Iris pigment epithelial cell (primary cell): Measurements from ENCODE around the gene DUOXA1.
"Not testable (repeated sequence)": the region's sequence is repeated elsewhere in the genome, so short reads cannot be mapped to it uniquely, and the experiment has no call there.

Source experiments
- DNase-seq: peaks from one replicate; pipeline ENCODE4 v3.0.0-alpha.2; 2011; ENCODE audit warnings: low read depth

The DUOXA1 gene

GRCh38 chr15:45112591-45113379 is 16.9 kb downstream of the DUOXA1 start:
- DNase-seq = no peak

- no peak for DNase-seq
Observed at GRCh38 chr15:45112143-45112590, 17.5 kb downstream of the DUOXA1 start.

GRCh38 chr15:45111390-45112142 is 18.1 kb downstream of the DUOXA1 start:
- DNase-seq = no peak

- no peak for DNase-seq
Observed at GRCh38 chr15:45110256-45110820, 19.3 kb downstream of the DUOXA1 start.

GRCh38 chr15:45107941-45108630 is 21.6 kb downstream of the DUOXA1 start:
- DNase-seq = no peak

GRCh38 chr15:45106002-45106790 is 23.5 kb downstream of the DUOXA1 start:
- DNase-seq = no peak

GRCh38 chr15:45105586-45105985 is 24.1 kb downstream of the DUOXA1 start:
- DNase-seq = no peak

GRCh38 chr15:45104170-45104569 is 25.5 kb downstream of the DUOXA1 start:
- DNase-seq = not testable (repeated sequence)

- DNase-seq = no peak
Observed at GRCh38 chr15:45102226-45102625, 27.5 kb downstream of the DUOXA1 start.

GRCh38 chr15:45101749-45102148 is 27.9 kb downstream of the DUOXA1 start:
- DNase-seq = no peak

- DNase-seq = no peak
Observed at GRCh38 chr15:45100884-45101625, 28.6 kb downstream of the DUOXA1 start.

GRCh38 chr15:45099549-45100165 is 30.0 kb downstream of the DUOXA1 start:
- no peak for DNase-seq

- no peak for DNase-seq
Observed at GRCh38 chr15:45097466-45097865, 32.2 kb downstream of the DUOXA1 start.

- DNase-seq = no peak
Observed at GRCh38 chr15:45095661-45096060, 34.0 kb downstream of the DUOXA1 start.

GRCh38 chr15:45094358-45094730 is 35.3 kb downstream of the DUOXA1 start:
- no peak for DNase-seq

- DNase-seq = no peak
Observed at GRCh38 chr15:45093622-45094357, 35.9 kb downstream of the DUOXA1 start.

- no peak for DNase-seq
Observed at GRCh38 chr15:45093013-45093412, 36.7 kb downstream of the DUOXA1 start.

- DNase-seq = no peak
Observed at GRCh38 chr15:45091576-45091975, 38.1 kb downstream of the DUOXA1 start.

- DNase-seq = peak; percentile 78
Observed at GRCh38 chr15:45091161-45091560, 38.5 kb downstream of the DUOXA1 start.
